NCI-H345 treated with DMSO at 0.1 percent for 48 hours (cell line): ENCODE data around the gene PTPRM.
"Not testable (repeated sequence)": the region's sequence is repeated elsewhere in the genome, so short reads cannot be mapped to it uniquely, and the experiment has no call there.

ENCODE experiments used
- DNase-seq: peaks from one replicate; lab custom pipeline; 2025; ENCODE audit not compliant: unreplicated experiment; lab: John Stamatoyannopoulos, UW

Gene PTPRM

DNA sequence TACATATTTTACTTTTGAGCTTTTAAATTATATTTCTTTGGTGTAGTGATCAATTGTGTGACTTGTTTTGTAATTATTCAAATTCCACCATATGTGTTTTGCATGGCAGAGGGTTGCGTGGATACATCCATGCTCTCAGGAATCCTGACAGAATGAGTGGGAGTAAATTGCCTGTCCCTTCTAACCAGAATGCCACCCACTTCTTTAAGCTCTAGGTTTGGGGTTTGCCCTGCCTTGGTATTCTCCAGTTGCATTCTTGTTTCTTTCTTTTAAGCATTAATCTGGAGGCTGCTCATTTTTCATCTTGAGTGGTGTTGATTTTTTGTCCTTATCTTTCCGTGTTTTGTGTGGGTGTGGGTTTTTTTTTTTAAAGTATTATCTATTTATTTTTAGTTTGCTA lies 360.0 kb downstream of the PTPRM start:
- DNase-seq, result no peak

DNA sequence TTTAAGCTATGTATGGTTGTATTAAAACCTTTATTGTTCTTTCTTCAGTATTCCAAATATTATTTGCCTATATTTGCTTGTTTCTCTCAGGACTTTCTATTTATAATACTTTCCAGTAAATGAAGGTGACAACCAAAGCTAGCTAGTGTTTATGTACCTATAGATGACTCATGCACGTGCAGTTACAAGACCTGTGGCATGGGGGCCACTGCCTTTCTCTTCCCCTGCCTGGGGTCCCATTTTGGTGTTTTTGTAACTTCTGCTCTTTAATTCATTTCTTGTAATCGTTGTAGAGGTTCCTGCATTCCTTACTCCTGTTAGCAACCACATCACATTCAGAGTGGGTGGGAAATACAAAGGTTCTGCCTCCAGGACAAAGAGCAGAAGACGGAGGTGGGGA lies 364.6 kb downstream of the PTPRM start:
- no peak for DNase-seq

- no peak for DNase-seq
Observed at GRCh38 chr18:7937268-7937667, 370.2 kb downstream of the PTPRM start.

DNA sequence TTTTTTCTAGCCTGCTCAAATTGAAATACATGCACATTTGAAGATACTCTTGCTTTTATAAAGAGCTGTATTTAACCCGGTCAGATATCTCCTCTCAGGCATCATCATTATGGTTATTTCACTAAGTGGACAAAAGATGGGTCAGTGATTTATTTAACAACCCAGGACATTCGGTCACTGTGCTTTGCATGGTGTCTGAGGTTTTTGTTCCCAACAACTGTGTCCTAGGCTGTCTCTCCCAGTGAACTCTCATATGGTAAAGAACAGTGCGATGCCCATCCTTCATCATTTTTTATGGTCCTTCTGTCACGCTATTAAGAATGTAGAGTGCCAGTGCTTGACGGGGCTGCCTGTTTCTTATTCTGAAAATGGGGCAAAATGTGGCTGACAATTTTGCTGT lies 372.4 kb downstream of the PTPRM start:
- DNase-seq, result no peak

- no peak for DNase-seq
Observed at GRCh38 chr18:7940379-7940778, 373.3 kb downstream of the PTPRM start.

DNA sequence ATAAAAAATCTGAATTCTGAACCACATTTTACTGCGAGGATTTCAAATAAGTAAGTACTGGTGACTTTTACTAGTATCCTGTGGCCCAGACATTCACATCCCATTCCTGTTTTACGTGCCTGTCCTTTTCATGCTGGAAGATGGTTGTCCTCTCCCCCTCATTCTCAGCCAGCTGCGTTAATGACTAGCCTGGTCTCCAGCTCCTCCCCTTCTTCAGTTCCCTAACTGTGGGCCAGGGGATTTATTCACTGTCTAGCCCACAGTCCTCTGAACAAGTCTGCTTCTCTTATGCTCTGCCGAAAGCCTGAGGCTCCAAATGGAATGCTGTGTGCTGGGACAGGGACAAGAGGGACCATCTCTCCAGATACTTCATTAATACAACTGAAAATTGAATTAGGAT lies 373.9 kb downstream of the PTPRM start:
- no peak for DNase-seq

GRCh38 chr18:7941533-7941932 lies 374.4 kb downstream of the PTPRM start:
- peak; percentile 76 for DNase-seq

DNA sequence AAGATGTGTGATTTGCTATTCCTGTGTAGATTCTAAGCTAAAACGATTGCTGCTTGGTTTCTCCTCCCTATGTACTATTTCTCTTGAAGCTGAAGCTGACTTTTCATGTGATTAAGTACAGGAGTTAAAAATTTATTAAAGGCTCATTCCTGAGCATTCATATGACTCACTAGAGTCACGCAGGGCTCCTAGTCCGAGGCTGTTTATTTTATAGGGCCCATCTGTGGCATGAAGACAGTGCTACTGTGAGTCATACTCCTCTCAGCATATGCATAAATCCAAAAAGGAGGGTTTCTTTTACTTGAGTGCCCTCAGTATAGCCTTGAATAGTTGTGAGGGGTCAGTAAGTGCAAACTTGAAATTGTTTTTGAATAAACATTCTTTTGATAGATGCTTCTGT lies 378.8 kb downstream of the PTPRM start:
- no peak for DNase-seq

DNA sequence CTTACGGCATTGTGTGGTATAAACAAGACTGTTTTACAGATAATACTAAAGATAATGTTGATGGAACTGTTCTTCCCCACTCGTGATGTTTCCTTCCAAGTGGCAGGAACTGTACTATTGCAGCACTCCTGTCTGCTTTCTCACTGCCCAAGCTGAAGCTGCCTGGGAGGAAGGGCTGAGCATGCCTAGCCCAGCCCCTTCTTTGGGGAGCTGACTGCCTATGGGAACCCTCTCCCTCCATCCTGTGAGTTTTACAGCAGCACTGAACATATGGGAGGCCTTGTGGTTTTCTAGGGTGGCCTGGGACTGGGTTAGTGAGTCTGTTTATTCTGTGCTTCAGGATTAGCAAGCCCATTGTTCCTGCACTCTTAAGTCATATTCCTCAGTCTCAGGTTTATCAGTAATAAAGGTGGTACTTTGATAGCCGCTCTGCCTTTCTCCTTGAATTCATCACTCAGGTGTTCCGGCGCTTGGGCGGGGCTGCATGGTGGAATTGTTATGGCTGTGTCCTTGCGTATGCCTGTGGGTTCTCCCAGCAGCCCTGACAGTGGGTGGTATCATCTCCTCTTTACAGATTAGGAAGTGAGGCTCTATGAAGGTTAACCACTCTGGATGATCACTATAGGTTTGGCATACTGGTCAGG lies 379.7 kb downstream of the PTPRM start:
- DNase-seq, result no peak

GRCh38 chr18:7950380-7951136 lies 383.4 kb downstream of the PTPRM start:
- DNase-seq, result no peak

DNA sequence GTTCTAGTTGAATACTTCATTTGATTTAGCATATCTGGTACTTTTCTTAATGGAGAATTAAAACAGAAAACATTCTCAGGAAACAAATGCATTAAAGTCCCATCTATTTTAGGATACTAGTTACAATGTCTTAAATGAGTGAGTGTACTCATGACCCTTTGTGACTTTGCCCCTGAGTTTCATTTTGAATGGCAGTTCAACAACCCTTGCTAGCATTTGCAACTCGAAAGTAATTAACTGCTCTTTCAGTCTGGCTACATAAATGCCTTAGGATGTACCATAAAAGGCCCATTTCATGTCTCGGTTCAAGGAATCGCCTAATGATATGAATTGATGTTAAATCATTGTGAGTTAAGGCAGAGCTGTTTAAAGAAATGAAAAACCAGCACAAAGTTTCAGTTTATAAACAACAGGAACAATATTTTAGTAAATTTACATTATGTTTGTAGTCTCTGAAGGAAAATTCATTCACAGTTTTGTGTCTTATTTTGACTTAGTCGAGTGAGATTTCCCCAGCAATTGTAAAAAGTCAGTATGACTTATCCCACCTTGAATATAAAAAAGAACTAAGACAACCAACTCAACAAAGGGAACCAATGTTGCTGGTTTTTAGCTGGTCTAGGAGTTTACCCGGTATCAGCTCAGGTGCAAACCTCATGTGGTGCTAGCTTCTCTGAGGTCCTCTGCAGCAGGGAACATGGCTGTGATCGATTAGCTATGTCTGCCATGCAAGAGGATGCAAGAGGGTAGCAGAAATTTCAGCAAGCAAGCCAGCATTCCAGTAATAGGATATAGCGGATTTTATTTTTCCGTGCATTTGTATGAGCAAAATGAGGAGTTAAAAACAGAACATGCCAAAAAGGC lies 386.2 kb downstream of the PTPRM start:
- no peak for DNase-seq

GRCh38 chr18:7954238-7954637 lies 387.1 kb downstream of the PTPRM start:
- no peak for DNase-seq

GRCh38 chr18:7955175-7955574 lies 388.1 kb downstream of the PTPRM start:
- no peak for DNase-seq

- DNase-seq, result no peak
Observed at GRCh38 chr18:7957297-7957696, 390.2 kb downstream of the PTPRM start.

- no peak for DNase-seq
Observed at GRCh38 chr18:7958081-7958896, 391.2 kb downstream of the PTPRM start.

- no peak for DNase-seq
Observed at GRCh38 chr18:7958897-7959146, 391.7 kb downstream of the PTPRM start.

DNA sequence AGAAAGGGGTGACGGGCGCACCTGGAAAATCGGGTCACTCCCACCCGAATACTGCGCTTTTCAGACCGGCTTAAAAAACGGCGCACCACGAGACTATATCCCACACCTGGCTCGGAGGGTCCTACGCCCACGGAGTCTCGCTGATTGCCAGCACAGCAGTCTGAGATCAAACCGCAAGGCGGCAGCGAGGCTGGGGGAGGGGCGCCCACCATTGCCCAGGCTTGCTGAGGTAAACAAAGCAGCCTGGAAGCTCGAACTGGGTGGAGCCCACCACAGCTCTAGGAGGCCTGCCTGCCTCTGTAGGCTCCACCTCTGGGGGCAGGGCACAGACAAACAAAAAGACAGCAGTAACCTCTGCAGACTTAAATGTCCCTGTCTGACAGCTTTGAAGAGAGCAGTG lies 399.6 kb downstream of the PTPRM start:
- not testable (repeated sequence) for DNase-seq

- DNase-seq, result no peak
Observed at GRCh38 chr18:7974200-7974874, 407.2 kb downstream of the PTPRM start.

GRCh38 chr18:7977897-7978296 lies 410.8 kb downstream of the PTPRM start:
- no peak for DNase-seq

DNA sequence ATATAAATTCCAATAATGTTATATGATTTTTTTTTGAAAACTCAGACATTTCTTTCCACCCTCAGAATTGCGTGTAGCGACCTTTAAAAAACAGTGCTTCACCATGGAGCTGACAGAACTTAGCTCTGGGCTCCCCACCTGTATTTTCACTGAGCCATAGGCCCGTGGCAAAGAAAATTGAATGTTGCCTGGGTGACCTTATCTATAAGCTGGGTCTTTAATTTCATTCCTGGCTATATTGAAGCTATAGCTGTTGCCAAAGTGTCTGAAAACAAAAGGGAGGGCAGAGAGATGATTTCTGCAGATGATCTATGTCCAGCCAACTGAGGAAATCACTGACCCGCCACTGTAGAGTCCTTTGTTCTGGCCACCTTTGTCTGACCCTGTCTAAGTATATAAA lies 411.7 kb downstream of the PTPRM start:
- no peak for DNase-seq

DNA sequence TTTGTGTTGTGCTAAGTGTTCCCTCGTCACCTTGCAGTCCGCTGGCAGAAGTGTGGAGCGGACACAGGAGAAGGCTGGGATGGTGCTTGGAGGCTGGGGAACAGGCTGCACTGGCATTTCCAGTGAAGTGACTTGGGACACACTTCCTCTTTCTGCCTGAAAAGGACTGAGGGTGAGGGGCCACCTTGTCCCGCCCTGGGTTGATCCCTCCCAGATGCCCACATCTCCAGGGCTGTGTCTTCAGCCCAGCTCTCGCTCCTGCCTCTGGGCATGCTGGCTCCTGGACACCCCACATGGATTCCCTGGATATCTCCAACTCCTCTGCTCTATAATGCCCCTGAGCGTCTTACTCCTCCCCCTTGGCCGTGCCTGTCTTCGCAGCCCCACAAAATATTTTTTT lies 412.6 kb downstream of the PTPRM start:
- DNase-seq, result no peak
